Activated CD4-positive, alpha-beta T cell treated with anti-CD3 and anti-CD28 coated beads, Interleukin-2, amount 50 U/mL, for 1 hour (primary cell): ENCODE results near the gene NXPH4.
A peak's percentile ranks its signal among the peaks of the same experiment; 100 is the strongest.

Experiments used
- DNase-seq: peaks from one replicate; pipeline ENCODE4 v3.0.0-alpha.2; 2020

The NXPH4 gene

GRCh38 chr12:57216014-57216911 is at the start of gene NXPH4:
TSS of gene NXPH4 (plus strand) at chr12:57216794. CDS start at chr12:57216970, 176 bp downstream.
- peak; percentile 59 for DNase-seq

- DNase-seq, result no peak
Measured at GRCh38 chr12:57166971-57167371, 49.6 kb upstream of the NXPH4 start.

GRCh38 chr12:57168058-57168457 is 48.5 kb upstream of the NXPH4 start:
- DNase-seq, result no peak

- DNase-seq, result no peak
Measured at GRCh38 chr12:57169046-57169795, 47.4 kb upstream of the NXPH4 start.

- no peak for DNase-seq
Measured at GRCh38 chr12:57169969-57170368, 46.6 kb upstream of the NXPH4 start.

GRCh38 chr12:57170408-57170807 is 46.2 kb upstream of the NXPH4 start:
- no peak for DNase-seq

GRCh38 chr12:57170927-57171326 is 45.7 kb upstream of the NXPH4 start:
- DNase-seq, result no peak

- no peak for DNase-seq
Measured at GRCh38 chr12:57171668-57172067, 44.9 kb upstream of the NXPH4 start.

GRCh38 chr12:57173089-57173488 is 43.5 kb upstream of the NXPH4 start:
- DNase-seq, result no peak

GRCh38 chr12:57173683-57174082 is 42.9 kb upstream of the NXPH4 start:
- DNase-seq, result no peak

GRCh38 chr12:57175428-57176138 is 41.0 kb upstream of the NXPH4 start:
- DNase-seq, result peak; percentile 34

GRCh38 chr12:57176139-57176477 is 40.5 kb upstream of the NXPH4 start:
- DNase-seq, result no peak

GRCh38 chr12:57176846-57177245 is 39.7 kb upstream of the NXPH4 start:
- no peak for DNase-seq

- DNase-seq, result no peak
Measured at GRCh38 chr12:57177354-57177753, 39.2 kb upstream of the NXPH4 start.

- DNase-seq, result no peak
Measured at GRCh38 chr12:57178213-57178612, 38.4 kb upstream of the NXPH4 start.

- no peak for DNase-seq
Measured at GRCh38 chr12:57179331-57180086, 37.1 kb upstream of the NXPH4 start.

GRCh38 chr12:57180321-57180989 is 36.1 kb upstream of the NXPH4 start:
- DNase-seq, result no peak

- no peak for DNase-seq
Measured at GRCh38 chr12:57181072-57181471, 35.5 kb upstream of the NXPH4 start.

GRCh38 chr12:57181561-57182155 is 34.9 kb upstream of the NXPH4 start:
- no peak for DNase-seq

GRCh38 chr12:57182918-57183575 is 33.5 kb upstream of the NXPH4 start:
- peak; percentile 81 for DNase-seq
